GM12875 (cell line): ENCODE data around the gene DOCK4.

ENCODE experiments used
- H3K4me3 ChIP-seq: one replicate; pipeline ENCODE4 v1.5.1; 2011; ENCODE audit warnings: low read depth, low read length, control low read depth
- CTCF ChIP-seq: IDR thresholded peaks from 2 replicates; pipeline ENCODE4 v1.5.1; 2011; ENCODE audit warnings: low read depth, mild to moderate bottlenecking, control low read depth, inconsistent platforms, low read length, moderate library complexity, borderline replicate concordance; ENCODE audit not compliant: insufficient read depth

Gene DOCK4

GRCh38 chr7:111887734-111888133, 318.5 kb downstream of the DOCK4 start:
- no peak overlapping the region for H3K4me3 ChIP-seq
- TF ChIP-seq CTCF = no peak

- H3K4me3 ChIP-seq = no peak overlapping the region
- no peak for TF ChIP-seq CTCF
Observed at GRCh38 chr7:111886233-111886632, 320.0 kb downstream of the DOCK4 start.

GRCh38 chr7:111883241-111883640, 323.0 kb downstream of the DOCK4 start:
- H3K4me3 ChIP-seq = no peak overlapping the region
- TF ChIP-seq CTCF = no peak

GRCh38 chr7:111878785-111879184, 327.4 kb downstream of the DOCK4 start:
- no peak for TF ChIP-seq CTCF
- no peak overlapping the region for H3K4me3 ChIP-seq

- TF ChIP-seq CTCF = no peak
- no peak overlapping the region for H3K4me3 ChIP-seq
Observed at GRCh38 chr7:111877931-111878330, 328.3 kb downstream of the DOCK4 start.

- no peak overlapping the region for H3K4me3 ChIP-seq
- no peak for TF ChIP-seq CTCF
Observed at GRCh38 chr7:111873963-111874690, 332.1 kb downstream of the DOCK4 start.

- no peak for TF ChIP-seq CTCF
- no peak overlapping the region for H3K4me3 ChIP-seq
Observed at GRCh38 chr7:111873326-111873646, 332.9 kb downstream of the DOCK4 start.
